NT2/D1 (cell line): ENCODE data around the gene ACOXL.

Source experiments
- YY1 ChIP-seq: IDR thresholded peaks from 2 replicates; pipeline ENCODE4 v1.6.1; 2011; ENCODE audit not compliant: insufficient read length, insufficient read depth
- ZNF274 ChIP-seq: IDR thresholded peaks from 2 replicates; pipeline ENCODE4 v1.6.1; 2011; ENCODE audit warnings: mild to moderate bottlenecking, low read depth, low read length

DNA sequence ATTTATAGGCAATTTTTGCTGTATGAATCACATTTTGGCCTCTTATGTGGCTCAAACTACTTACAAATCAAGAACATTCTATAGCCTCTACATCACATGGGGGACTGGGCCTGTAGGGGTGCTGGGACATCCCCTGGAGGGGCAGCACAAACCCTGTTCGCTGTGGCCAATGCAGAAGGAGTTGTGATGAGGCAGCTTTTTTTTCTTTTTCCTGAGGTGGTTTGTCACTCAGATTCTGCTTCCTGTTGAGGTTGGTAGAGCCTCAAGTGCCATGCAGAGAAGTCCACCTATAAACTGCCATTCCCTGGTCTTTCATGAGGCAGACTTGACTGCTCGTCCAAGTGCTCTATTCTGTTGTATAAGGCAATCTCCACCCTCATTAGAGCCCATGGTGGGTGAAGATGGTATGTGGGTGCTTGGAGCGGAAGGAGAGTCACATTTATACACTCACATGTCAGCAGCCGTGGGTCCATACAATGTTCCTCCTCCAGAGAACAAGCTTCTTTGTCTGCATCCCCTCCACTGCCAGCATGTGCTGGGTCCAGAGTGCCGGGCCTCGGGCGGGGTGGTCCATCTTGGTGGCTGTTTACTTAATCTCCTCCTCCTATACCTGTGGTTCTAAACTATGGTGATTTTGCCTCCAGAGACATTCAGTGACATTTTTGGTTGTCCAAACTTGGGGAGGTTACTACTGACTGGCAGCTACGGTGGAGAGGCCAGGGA is 120.3 kb downstream of the ACOXL start:
- TF ChIP-seq YY1 (no peak), ZNF274 (no peak)
